Measurements from ENCODE around the gene RUNX3.

GRCh38 chr1:24931468-24932231 lies 1.6 kb upstream of the RUNX3 start:
- TF ChIP-seq, protein P1, sequence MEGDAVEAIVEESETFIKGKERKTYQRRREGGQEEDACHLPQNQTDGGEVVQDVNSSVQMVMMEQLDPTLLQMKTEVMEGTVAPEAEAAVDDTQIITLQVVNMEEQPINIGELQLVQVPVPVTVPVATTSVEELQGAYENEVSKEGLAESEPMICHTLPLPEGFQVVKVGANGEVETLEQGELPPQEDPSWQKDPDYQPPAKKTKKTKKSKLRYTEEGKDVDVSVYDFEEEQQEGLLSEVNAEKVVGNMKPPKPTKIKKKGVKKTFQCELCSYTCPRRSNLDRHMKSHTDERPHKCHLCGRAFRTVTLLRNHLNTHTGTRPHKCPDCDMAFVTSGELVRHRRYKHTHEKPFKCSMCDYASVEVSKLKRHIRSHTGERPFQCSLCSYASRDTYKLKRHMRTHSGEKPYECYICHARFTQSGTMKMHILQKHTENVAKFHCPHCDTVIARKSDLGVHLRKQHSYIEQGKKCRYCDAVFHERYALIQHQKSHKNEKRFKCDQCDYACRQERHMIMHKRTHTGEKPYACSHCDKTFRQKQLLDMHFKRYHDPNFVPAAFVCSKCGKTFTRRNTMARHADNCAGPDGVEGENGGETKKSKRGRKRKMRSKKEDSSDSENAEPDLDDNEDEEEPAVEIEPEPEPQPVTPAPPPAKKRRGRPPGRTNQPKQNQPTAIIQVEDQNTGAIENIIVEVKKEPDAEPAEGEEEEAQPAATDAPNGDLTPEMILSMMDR (IDR thresholded peaks at IDR 0.05; ENCODE audit: low read depth, low read length, poor library complexity, severe bottlenecking) = no peak
- TF ChIP-seq EZH2phosphoT487 (IDR thresholded peaks at IDR 0.05; ENCODE audit: borderline replicate concordance, low read length) = no peak
